HepG2 (cell line): ENCODE measurements around the gene THAP3.

Experiments used
- FOXK1 ChIP-seq: sonication (generic); formaldehyde crosslinking; IDR thresholded peaks from 2 replicates; pipeline ENCODE4 v1.4.0; 2020; ENCODE audit warnings: low read depth, missing genetic modification reagents, borderline replicate concordance
- JUN ChIP-seq: sonication (generic); formaldehyde crosslinking; IDR thresholded peaks from 2 replicates; pipeline ENCODE4 v1.4.0; 2020; ENCODE audit warnings: mild to moderate bottlenecking, missing genetic modification reagents
- KLF11 ChIP-seq: IDR thresholded peaks from 2 replicates; pipeline ENCODE4 v1.6.1; 2016; ENCODE audit warnings: missing compliant biosample characterization
- MLX ChIP-seq: IDR thresholded peaks from 2 replicates; pipeline ENCODE4 v1.6.1; 2016
- PAXIP1 ChIP-seq: sonication (generic); formaldehyde crosslinking; conservative IDR thresholded peaks from 2 replicates; pipeline ENCODE4 v1.4.0; 2020; ENCODE audit warnings: mild to moderate bottlenecking, missing genetic modification reagents, moderate library complexity
- SETDB1 ChIP-seq: sonication (generic); formaldehyde crosslinking; IDR thresholded peaks from 2 replicates; pipeline ENCODE4 v1.5.1; 2020; ENCODE audit warnings: missing genetic modification reagents, mild to moderate bottlenecking, borderline replicate concordance
- SNAPC5 ChIP-seq: sonication (generic); formaldehyde crosslinking; IDR thresholded peaks from 2 replicates; pipeline ENCODE4 v1.8.1; 2023; ENCODE audit warnings: mild to moderate bottlenecking, missing genetic modification reagents, borderline replicate concordance
- TCF12 ChIP-seq, 2 experiments: fragments of 450-650 bp in 1 of 2; sonication (generic) in 1 of 2; formaldehyde crosslinking in 1 of 2; IDR thresholded peaks; 2 replicates each; pipeline versions ENCODE4 v1.6.1 to v1.8.0; 2017 to 2022; ENCODE audit warnings: antibody characterized with exemption in 1 of 2, mild to moderate bottlenecking in 1 of 2, missing genetic modification reagents in 1 of 2, moderate library complexity in 1 of 2
- ZFP41 ChIP-seq: sonication (generic); formaldehyde crosslinking; IDR thresholded peaks from 2 replicates; pipeline ENCODE4 v1.4.0; 2020; ENCODE audit warnings: mild to moderate bottlenecking, missing genetic modification reagents, borderline replicate concordance
- ZNF660 ChIP-seq: sonication (generic); formaldehyde crosslinking; IDR thresholded peaks from 2 replicates; pipeline ENCODE4 v1.5.1; 2020; ENCODE audit warnings: mild to moderate bottlenecking, low read depth, missing genetic modification reagents, borderline replicate concordance

DNA sequence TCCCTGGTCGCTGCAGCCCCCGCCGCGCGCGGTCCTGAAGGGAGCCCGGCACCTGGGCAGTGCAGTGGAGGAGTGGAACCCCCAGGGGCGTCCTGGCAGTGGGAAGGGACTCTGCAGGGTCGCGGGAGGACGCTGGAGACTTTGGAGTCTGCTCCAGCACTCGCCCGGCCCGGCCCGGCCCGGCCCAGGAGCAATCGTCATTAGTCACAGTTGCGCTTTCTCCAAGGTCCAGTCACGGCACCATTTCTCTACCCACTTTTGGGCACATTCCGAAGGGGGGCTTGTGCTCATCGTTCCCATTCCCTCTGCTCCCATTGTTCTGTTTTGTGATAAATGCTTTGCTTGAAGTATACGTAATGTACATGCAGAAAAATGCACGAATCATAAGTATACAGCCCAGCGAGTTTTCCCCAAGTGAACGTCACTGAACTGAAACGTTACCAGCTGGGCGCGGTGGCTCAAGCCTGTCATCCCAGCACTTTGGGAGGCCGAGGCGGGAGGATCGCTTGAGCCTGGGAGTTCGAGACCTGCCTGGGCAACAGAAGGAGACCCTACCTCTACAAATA lies 999 bp downstream of the THAP3 start:
- TF ChIP-seq ZFP41 (no peak), JUN (CRISPR knock-in tag) (no peak), SNAPC5 (CRISPR knock-in tag) (no peak), PAXIP1 (CRISPR knock-in tag) (no peak), ZNF660 (CRISPR knock-in tag) (no peak), TCF12 (IDR thresholded peaks at IDR 0.05) (no peak), TCF12 (CRISPR knock-in tag; IDR thresholded peaks at IDR 0.05) (no peak; the same call in 1 of the 2 replicates), FOXK1 (CRISPR knock-in tag) (no peak), MLX (CRISPR knock-in tag) (no peak), SETDB1 (CRISPR knock-in tag) (no peak), KLF11 (CRISPR knock-in tag) (no peak)
